Cardiac fibroblast (primary cell): ENCODE data around the gene SLC35F3.

Experiments
- DNase-seq, 2 donors: peaks; one replicate each; pipeline versions ENCODE4 v3.0.0 to v3.0.0-alpha.2; 2010; ENCODE audit warnings: low read depth in 2 of 2
- H3K4me3 ChIP-seq, 2 donors: replicated peaks in 1 of 2; 1 replicate in 1 of 2; 2 replicates in 1 of 2; pipeline ENCODE4 v1.5.1; 2011; ENCODE audit warnings: low read depth in 2 of 2, low read length in 2 of 2, mild to moderate bottlenecking in 2 of 2, moderate library complexity in 1 of 2
- CTCF ChIP-seq: IDR thresholded peaks from one replicate; pipeline ENCODE4 v1.5.1; 2011; ENCODE audit warnings: low read depth, mild to moderate bottlenecking, low read length, inconsistent platforms

SLC35F3 gene

GRCh38 chr1:234237393-234237792 lies 332.9 kb downstream of the SLC35F3 start:
- TF ChIP-seq CTCF, result no peak

GRCh38 chr1:234238060-234238459 lies 333.6 kb downstream of the SLC35F3 start:
- no peak for DNase-seq
- no peak overlapping the region for H3K4me3 ChIP-seq
- no peak for TF ChIP-seq CTCF

More at GRCh38 chr1:234237393-234237792, 332.9 kb downstream of the SLC35F3 start:
- no peak overlapping the region for H3K4me3 ChIP-seq
- no peak for DNase-seq

- no peak for TF ChIP-seq CTCF
- DNase-seq, result no peak
- H3K4me3 ChIP-seq, result no peak overlapping the region
These were observed 335.0 kb downstream of the SLC35F3 start for GRCh38 chr1:234239515-234239914.

- H3K4me3 ChIP-seq, result no peak overlapping the region
- no peak for TF ChIP-seq CTCF
- no peak for DNase-seq
These were observed 335.5 kb downstream of the SLC35F3 start for GRCh38 chr1:234239936-234240335.

GRCh38 chr1:234240680-234241079 lies 336.2 kb downstream of the SLC35F3 start:
- H3K4me3 ChIP-seq, result no peak overlapping the region
- DNase-seq, result no peak
- no peak for TF ChIP-seq CTCF

GRCh38 chr1:234241941-234242490 lies 337.5 kb downstream of the SLC35F3 start:
- no peak for TF ChIP-seq CTCF
- DNase-seq, result no peak
- no peak overlapping the region for H3K4me3 ChIP-seq
